ENCODE results near the gene FAM170B. TPM values are rescaled to one million over a fixed set of nuclear protein-coding genes. Genes with fewer than 3 reads are reported as not detected.

FAM170B gene
- total RNA-seq, 1 donor from 2014 or later: not detected

- Histone ChIP-seq H3K4me3 (ENCODE audit: low read depth, low read length) (no peak overlapping the region), H3K36me3 (ENCODE audit: control insufficient read depth, insufficient read depth, low read length) (no peaks in the 10 kb centered on the region), H3K27me3 (ENCODE audit: control insufficient read depth, insufficient read depth, low read length) (no peaks in the 10 kb centered on the region)
- DNase-seq (ENCODE audit: low read depth): no peak
- TF ChIP-seq, protein P1, sequence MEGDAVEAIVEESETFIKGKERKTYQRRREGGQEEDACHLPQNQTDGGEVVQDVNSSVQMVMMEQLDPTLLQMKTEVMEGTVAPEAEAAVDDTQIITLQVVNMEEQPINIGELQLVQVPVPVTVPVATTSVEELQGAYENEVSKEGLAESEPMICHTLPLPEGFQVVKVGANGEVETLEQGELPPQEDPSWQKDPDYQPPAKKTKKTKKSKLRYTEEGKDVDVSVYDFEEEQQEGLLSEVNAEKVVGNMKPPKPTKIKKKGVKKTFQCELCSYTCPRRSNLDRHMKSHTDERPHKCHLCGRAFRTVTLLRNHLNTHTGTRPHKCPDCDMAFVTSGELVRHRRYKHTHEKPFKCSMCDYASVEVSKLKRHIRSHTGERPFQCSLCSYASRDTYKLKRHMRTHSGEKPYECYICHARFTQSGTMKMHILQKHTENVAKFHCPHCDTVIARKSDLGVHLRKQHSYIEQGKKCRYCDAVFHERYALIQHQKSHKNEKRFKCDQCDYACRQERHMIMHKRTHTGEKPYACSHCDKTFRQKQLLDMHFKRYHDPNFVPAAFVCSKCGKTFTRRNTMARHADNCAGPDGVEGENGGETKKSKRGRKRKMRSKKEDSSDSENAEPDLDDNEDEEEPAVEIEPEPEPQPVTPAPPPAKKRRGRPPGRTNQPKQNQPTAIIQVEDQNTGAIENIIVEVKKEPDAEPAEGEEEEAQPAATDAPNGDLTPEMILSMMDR (IDR thresholded peaks at IDR 0.05; ENCODE audit: insufficient read depth, low read length, poor library complexity, severe bottlenecking): no peak
These were observed 52.1 kb downstream of the FAM170B start for GRCh38 chr10:49081547-49082275.

Other genes with a start within 250 kb of the FAM170B start
- not detected in 2 replicates for gene LRRC18, start 194.2 kb downstream of the FAM170B start, total RNA-seq
- 0.50 and 0.68 TPM in 2 replicates for gene VSTM4, start 18.5 kb downstream of the FAM170B start, total RNA-seq
- 0.42 and 6.3 TPM in 2 replicates for gene TMEM273, start 54.4 kb upstream of the FAM170B start, total RNA-seq
- not detected in 2 replicates for gene C10orf71, start 165.1 kb upstream of the FAM170B start, total RNA-seq